BJ (cell line): ENCODE measurements around the gene ZPR1. TPM values are rescaled to one million over a fixed set of nuclear protein-coding genes. Genes with fewer than 3 reads are reported as not detected.

Source experiments
- CTCF ChIA-PET: fragments of 350-600 bp; formaldehyde crosslinking; extraction: SDS; loops from one replicate; lab custom pipeline; 2021; ENCODE audit warnings: antibody characterized with exemption, inconsistent platforms; lab: Yijun Ruan, JAX
- POLR2A ChIA-PET: fragments of 300-600 bp; sonication (Branson Sonifier 250); formaldehyde crosslinking; extraction: SDS; loops from one replicate; lab custom pipeline; 2021; ENCODE audit warnings: antibody characterized with exemption; lab: Charles Lee
- DNase-seq: peaks from one replicate; pipeline ENCODE4 v3.0.0-alpha.2; 2011; ENCODE audit warnings: low read depth
- H3K27me3 ChIP-seq: 2 replicates; pipeline ENCODE4 v1.6.0; 2011; ENCODE audit warnings: low read length; ENCODE audit not compliant: control insufficient read depth, insufficient read depth
- H3K36me3 ChIP-seq: 2 replicates; pipeline ENCODE4 v1.5.1; 2011; ENCODE audit warnings: low read length; ENCODE audit not compliant: control insufficient read depth, insufficient read depth
- H3K4me3 ChIP-seq: 2 replicates; pipeline ENCODE4 v1.5.1; 2011; ENCODE audit warnings: low read depth, mild to moderate bottlenecking, control low read depth, low read length
- polyA plus RNA-seq: library from polyadenylated mRNA; depleted of rRNA; stranded (reverse); fragments of >200 nt; gene quantifications from 2 replicates; pipeline ENCODE4 v1.2.3, GENCODE V29; 2011
- TF ChIP-seq, protein P1 (sequence below): IDR thresholded peaks from 2 replicates; pipeline ENCODE4 v1.5.1; 2011; ENCODE audit warnings: low read depth, mild to moderate bottlenecking, control low read depth, inconsistent platforms, low read length, moderate library complexity; ENCODE audit not compliant: insufficient read depth

The ZPR1 gene
- polyA plus RNA-seq, 1 experiment = 51.0 TPM

- no peak overlapping the region for H3K4me3 ChIP-seq
- peaks cover 21% of the 10 kb centered on the region for H3K27me3 ChIP-seq
- ChIA-PET POLR2A (no interaction called here), CTCF (interaction anchor here (0.9 to 5.7 kb wide), 18 partner anchors 9 to 494 kb away, joined by 3 to 61 read pairs (median 5); no protein-coding TSS in a partner anchor)
- H3K36me3 ChIP-seq = no peaks in the 10 kb centered on the region
- TF ChIP-seq, protein P1, sequence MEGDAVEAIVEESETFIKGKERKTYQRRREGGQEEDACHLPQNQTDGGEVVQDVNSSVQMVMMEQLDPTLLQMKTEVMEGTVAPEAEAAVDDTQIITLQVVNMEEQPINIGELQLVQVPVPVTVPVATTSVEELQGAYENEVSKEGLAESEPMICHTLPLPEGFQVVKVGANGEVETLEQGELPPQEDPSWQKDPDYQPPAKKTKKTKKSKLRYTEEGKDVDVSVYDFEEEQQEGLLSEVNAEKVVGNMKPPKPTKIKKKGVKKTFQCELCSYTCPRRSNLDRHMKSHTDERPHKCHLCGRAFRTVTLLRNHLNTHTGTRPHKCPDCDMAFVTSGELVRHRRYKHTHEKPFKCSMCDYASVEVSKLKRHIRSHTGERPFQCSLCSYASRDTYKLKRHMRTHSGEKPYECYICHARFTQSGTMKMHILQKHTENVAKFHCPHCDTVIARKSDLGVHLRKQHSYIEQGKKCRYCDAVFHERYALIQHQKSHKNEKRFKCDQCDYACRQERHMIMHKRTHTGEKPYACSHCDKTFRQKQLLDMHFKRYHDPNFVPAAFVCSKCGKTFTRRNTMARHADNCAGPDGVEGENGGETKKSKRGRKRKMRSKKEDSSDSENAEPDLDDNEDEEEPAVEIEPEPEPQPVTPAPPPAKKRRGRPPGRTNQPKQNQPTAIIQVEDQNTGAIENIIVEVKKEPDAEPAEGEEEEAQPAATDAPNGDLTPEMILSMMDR = no peak
- DNase-seq = no peak
Measured at GRCh38 chr11:116733043-116733755, 54.6 kb downstream of the ZPR1 start.

DNA sequence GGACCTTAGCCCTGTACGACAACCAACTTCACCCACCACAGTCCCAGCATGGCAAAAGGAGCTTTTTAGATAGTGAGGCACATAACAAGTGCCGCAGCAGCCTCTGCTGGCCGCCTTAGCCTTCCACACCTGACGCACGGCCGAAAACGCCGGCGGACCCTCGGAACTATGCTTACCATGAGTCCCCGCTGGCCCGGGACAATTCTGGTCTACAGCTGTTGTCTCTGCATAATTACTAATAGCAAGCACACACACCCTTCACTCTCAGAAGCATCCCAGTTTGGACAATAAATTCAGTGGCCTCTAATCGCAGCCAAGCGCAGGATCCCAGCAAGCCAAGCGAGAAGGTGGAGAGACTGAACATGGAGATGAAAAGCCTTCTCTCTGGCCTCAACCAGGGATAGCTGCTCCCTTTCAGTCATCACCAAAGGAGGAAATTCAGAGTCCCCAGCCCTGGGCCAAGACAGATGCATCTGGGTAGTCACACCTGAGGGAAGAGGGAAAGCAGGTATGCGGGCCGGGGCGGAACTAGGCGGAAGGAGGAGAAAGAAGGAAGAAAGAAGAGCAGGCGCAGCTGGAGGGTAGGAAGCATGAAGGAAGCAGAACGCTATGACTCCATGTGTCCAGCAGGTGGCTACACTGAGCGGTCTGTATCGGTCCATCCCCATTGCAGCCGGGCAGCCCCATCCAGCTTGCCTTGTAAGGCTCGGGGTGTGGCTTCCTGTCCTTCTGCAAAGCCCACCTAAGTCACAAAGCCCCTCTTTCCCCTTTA lies 55.4 kb downstream of the ZPR1 start:
- CTCF ChIA-PET = interaction anchor here (0.6 to 5.7 kb wide), 22 partner anchors 10 to 494 kb away, joined by 3 to 61 read pairs (median 5); no protein-coding TSS in a partner anchor
- POLR2A ChIA-PET = no interaction called here
- Histone ChIP-seq H3K27me3 (peaks cover 25% of the 10 kb centered on the region), H3K4me3 (no peak overlapping the region), H3K36me3 (no peaks in the 10 kb centered on the region)
- TF ChIP-seq, protein P1 = peak; percentile 90
- no peak for DNase-seq

GRCh38 chr11:116731821-116732220 lies 56.0 kb downstream of the ZPR1 start:
- POLR2A ChIA-PET = no interaction called here
- CTCF ChIA-PET = interaction anchor here (1.0 to 5.7 kb wide), 13 partner anchors 9 to 375 kb away, joined by 3 to 61 read pairs (median 8); no protein-coding TSS in a partner anchor
- Histone ChIP-seq H3K4me3 (no peak overlapping the region), H3K36me3 (no peaks in the 10 kb centered on the region), H3K27me3 (peaks cover 27% of the 10 kb centered on the region)
- TF ChIP-seq, protein P1 = no peak
- DNase-seq = no peak

GRCh38 chr11:116731097-116731761 lies 56.6 kb downstream of the ZPR1 start:
- no peak for DNase-seq
- ChIA-PET CTCF (interaction anchor here (1.6 to 5.7 kb wide), 7 partner anchors 9 to 375 kb away, joined by 6 to 61 read pairs (median 9); no protein-coding TSS in a partner anchor), POLR2A (no interaction called here)
- TF ChIP-seq, protein P1 = no peak
- H3K27me3 ChIP-seq = peaks cover 27% of the 10 kb centered on the region
- no peak overlapping the region for H3K4me3 ChIP-seq
- H3K36me3 ChIP-seq = no peaks in the 10 kb centered on the region
